Inflammatory macrophage (primary cell): ENCODE measurements around the gene MYOF.
"Not testable (repeated sequence)": the region's sequence is repeated elsewhere in the genome, so short reads cannot be mapped to it uniquely, and the experiment has no call there.

Source experiments
- DNase-seq, 2 donors: peaks; one replicate each; pipeline ENCODE4 v3.0.0-alpha.2; 2020 to 2022

The MYOF gene

DNA sequence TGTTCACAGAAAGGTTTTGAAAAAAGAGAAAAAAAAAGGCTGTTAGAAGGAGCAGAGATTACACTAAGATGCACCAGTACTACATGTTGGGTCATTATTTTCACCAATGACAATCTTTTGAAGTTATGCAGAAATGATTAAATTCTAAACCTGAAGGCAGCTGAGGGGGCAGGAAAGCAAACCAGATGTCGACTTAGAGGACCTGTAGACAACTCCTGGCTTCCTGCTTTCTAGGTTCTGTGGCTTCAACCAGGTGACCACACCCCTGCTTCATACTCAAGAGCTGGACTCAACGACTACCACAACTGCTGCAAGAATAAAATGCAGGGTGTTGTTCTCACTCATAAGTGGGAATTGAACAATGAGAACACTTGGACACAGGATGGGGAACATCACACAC, 30.0 kb downstream of the MYOF start:
- no peak for DNase-seq

GRCh38 chr10:93451244-93451947, 30.7 kb downstream of the MYOF start:
- no peak for DNase-seq

DNA sequence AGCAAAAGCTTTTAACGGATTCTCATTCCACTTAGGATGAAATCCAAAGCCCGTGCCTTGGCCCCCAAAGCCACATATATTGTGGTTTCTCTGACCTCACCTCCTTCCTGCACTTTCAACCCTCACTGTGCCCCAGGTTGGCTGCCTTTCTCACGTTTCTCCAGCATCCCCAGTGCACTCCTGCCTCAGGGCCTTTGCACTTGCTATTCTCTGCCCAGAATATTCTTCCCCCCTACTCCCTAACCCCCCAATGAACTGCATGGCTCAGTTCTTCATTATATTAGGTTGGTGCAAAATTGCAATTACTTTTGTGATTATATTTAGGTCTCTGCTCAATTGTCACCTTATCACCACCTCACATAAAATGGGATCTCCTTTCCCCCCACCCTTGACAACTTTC, 34.2 kb downstream of the MYOF start:
- DNase-seq: no peak

GRCh38 chr10:93447019-93447418, 35.1 kb downstream of the MYOF start:
- DNase-seq: no peak

- no peak for DNase-seq
These were observed 36.0 kb downstream of the MYOF start for GRCh38 chr10:93445978-93446720.

DNA sequence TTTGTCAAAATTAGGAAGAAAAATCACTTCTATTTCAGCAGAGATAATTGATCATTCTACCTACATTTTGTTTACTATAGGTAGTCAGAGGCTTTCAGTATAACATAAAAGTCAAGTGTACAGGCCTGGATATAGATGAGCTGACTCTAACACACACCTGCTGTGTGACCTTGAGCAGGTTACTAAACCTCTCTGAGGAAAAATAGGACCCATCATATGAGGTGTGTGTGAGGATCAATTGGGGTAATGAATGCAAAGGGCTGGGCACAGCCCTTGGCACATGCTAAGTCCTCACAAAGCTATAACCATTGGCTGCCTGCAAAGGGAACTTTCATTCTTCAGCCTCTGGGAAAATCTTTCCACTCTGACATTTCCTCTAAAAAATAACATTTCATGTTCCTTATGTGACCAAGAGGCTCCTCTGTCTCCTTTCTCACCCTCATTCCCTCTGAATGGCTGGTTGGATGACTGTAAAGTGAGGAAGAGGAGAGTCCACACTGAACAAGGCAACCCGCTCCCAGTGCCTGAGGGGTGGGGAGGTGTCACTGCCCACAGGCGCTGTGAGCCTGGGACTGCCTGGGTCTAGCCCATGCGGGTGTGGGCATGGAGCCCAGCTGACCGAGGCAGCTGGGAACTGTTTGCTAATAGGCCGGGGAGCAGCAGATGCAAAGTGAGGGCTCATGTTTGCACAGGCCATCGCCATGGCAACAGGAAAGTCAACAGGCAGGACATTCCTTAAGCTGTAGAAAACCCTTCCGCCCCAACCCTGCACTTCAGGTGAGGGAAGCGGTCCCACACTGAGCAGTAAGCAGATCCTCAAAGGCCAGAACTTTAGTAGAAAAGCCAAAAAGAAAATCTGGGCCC, 36.8 kb downstream of the MYOF start:
- peak; percentile 24 to 53 for DNase-seq

GRCh38 chr10:93443481-93443880, 38.7 kb downstream of the MYOF start:
- no peak for DNase-seq

GRCh38 chr10:93442721-93443120, 39.4 kb downstream of the MYOF start:
- not testable (repeated sequence) for DNase-seq

GRCh38 chr10:93440591-93441091, 41.5 kb downstream of the MYOF start:
- peak in 1 of 2 donors; percentile 48 for DNase-seq

DNA sequence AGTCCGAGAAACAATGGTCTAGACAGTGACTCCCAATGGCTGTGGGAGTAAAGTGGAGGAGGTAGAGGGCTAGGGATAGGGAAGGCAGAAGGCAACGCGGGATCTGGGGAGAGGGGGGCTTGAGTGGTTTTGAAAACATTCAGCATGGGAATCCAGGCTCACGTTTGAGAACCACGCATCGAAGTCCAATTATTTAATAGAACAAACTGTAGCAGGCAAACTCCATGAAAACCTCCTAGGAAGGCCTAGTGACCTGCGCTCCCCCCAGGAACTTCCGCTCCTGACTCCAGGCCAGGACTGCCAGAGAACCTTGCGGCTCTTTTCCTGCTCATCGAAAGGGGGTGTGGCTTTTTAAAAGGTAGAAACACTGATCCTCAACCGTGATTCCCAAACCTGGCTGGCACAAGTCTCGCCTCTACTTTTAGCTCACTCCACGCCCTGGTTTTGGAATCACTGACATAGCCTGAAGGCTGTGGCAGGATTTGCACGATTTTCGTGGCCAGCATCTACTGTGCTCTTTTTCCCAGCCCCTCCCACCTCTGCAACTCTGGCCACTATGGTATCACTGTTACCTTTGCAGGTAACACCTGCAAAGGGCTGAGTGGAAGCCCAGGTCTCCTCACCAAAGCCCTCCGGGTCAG, 43.4 kb downstream of the MYOF start:
- DNase-seq: no peak

DNA sequence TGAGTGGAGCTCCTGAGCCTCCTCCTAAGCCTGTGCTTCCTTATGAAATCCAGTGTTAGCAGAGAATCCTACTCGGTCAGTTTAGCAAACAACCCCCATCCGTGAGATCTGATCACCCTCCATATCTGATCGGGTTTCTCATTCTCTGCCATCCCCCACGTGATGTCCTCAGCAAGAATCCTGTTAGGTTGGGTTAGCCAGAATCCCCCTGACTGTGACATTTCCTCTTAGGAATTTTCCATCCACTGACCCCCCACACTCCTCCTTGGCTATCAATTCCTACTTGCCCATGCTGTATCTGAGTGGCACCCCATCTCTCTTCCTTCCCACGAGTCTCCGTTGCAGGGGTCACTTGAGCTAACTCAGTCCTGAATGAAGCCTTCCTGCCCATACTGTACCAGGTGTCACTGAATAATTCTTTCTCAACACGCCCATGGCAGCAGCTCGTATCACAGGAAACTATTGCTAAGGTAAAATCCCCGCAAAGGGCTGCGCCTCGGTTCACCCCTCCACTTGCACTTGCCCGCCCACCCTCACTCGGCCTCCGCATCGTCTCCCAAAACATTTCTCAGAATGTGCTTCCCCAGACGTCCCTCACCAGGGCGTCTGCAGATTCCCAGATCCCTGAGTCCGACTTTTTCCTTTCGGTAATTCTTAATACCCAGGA, 44.1 kb downstream of the MYOF start:
- no peak for DNase-seq

GRCh38 chr10:93437086-93437945, 44.8 kb downstream of the MYOF start:
- peak; percentile 89 to 97 for DNase-seq

DNA sequence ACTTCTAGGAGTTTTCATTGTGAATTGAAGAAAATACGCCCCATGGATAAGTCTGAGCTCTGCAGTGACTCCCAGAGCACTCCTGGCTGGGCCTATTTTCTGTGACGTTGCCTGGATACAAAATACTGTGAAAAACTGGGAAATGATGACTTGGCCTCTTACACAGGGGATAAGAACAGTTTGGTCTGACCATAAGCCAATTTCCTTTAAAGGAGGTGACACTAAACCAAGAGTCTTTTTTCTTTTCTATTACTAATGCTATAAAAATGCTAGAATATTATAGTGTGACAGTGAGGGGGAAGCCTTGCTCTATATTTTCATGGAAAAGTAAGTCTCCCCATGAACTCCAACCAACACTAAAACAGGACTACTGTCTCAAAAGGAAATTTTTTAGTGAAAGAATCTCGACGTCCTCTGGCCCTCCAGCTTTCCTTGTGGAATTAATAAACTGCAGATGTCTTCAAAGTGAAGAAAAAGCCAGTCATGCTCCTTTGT, 45.5 kb downstream of the MYOF start:
- peak; percentile 40 to 49 for DNase-seq

DNA sequence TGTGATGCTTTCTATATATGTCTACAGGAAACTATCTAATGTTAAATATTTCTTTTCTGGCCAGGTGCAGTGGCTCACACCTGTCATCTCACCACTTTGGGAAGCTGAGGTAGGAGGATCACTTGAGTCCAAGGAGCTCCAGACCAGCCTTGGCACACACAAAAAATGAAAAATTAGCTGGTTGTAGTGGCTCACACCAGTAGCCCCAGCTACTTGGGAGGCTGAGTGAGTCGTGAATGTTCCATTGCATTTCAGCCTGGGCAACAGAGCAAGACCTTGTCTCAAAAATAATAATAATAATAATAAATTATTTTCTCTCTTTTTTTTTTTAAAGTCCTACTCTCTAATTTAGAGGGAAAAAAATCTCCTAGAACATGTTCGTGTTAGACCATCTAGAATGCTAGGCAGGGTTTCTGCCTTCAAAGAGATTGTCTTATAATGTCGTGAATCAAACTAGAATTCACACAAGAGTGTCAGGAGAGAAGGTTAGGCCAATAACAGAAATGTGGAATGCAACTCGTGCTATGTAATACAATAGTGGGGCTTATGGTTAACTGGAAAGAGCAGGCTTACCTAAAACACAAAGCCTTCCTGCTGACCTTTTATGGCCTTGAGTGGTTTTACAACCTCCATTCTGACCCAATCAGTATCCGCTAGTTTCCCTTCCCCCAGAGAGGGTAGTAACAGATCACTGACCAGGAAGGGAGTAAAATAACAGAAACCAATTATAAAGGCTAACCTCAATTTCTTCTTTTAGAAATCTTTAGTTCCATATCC, 46.3 kb downstream of the MYOF start:
- DNase-seq: peak; percentile 84 to 91

DNA sequence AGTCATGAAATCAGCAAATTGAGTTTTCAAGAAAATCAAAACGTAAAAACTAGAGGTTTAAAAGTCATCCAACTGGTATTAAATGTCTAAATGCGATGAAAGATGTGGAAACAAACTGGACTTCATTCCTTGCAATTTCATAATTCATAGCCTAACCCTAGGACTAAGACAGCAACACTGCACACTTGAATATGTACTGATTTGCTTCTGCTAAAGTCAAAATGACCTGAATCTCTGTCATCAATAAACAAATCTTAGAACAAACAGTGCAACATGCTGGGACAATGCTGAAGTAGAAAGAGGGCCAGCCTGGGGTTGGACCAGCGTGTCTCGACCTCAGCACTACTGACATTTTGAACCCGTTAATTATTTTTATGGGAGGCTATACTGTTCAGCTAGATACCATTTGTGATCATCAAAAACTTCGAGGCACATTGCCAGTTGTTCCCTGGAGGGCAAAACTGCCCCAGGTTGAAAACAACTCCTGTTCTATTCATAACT, 47.1 kb downstream of the MYOF start:
- DNase-seq: no peak

DNA sequence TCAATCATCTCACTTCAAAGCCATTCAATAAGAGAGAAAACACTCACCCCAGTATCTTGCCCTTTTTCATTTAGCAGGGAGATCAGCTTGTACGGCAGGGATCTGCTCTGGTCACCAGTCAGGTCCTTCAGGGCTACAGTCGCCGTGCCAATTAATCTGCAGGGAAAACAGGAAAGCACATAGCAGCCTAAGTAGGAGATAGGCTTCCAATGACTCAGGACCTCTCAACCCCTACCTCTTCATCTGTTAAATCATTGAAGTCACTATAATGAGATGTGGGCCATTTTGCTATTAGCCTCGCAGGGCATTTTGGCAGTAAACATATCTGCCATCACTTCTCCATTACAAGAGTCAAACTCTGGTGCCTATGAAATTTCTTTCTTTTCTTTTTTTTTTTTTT, 50.8 kb downstream of the MYOF start:
- no peak for DNase-seq

DNA sequence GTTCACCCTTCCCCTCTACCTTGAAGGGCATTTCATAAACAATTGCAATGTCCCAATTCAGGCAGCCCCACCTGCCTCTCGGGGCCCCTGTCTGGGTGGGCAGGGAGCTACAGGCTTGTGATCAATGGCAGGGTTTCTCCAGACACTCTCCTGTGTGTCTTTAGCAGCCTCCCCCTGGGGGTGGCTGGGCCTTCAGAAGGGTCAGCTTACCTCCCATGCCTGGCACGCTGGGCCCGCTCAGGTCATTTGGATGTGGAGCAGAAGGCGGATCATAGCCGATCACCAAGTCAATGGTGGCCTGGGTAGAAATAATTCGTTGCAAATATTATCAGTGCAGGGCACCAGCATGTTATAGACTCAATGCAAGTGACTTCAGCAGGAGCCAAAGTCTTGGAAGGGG, 56.3 kb downstream of the MYOF start:
- DNase-seq: no peak

GRCh38 chr10:93422118-93422517, 60.0 kb downstream of the MYOF start:
- DNase-seq: no peak

- no peak for DNase-seq
These were observed 60.9 kb downstream of the MYOF start for GRCh38 chr10:93420944-93421825.
